Glomerular visceral epithelial cell (primary cell): ENCODE data around the gene VPS13C.
A peak's percentile ranks its signal among the peaks of the same experiment; 100 is the strongest.

Experiments used
- DNase-seq: peaks from one replicate; pipeline ENCODE4 v3.0.0-alpha.2; 2016; ENCODE audit errors: extremely low spot score

The VPS13C gene

DNA sequence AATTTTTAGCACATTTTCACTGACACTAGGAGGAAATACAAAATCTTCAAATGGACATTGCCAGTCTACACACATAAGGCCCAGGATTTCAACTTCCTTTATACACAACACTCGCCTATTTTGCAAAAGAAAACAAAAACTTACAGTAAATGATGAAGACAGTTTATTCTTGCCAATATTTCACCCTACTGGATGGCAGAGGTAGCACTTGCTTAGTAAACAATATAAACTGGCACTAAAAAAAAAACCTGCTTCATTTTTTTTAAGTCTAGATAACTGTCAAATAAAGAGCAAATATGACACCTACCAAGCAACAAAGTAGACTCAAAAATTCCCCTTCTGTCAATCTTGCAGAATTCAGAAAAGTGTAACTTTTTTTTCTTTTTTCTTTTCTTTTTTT lies 204.0 kb downstream of the VPS13C start:
- DNase-seq: no peak

DNA sequence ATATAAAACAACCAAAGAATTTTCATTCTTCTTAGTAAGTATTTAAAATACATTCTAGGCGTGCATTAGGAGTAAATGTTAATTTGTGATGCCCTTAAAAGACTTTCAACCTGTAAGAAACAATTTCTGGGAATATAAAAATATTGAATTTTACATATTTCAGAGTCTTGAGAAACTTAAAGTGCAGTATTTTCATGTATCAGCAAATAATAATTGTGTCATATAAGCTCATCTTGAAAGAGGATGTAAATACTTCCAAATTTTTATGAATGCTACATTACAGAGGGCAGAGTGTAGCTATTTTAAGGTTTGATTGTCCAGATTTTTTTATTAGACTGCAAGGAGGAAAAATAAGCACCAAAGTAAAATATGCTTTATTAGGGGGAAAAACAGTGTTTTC lies 207.1 kb downstream of the VPS13C start:
- DNase-seq: no peak

DNA sequence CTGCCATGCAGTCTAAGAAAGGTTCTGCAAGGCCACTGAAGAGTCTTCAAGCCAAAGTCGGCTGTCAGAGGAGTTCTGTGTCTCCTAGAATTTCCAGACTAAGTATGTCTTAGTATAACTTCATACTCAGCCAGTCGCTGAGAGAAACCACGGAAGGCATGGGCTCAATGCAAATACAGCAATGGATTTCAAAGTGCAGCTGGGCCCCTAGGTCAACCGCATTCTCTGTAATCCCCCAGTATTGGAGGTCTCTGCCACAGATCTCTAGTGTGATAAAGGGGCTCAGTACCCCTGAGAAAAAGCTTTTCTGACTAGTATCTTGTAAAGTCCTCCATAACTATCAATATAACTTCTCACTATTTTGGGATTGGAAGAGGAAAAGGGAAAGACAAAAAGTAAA lies 208.3 kb downstream of the VPS13C start:
- DNase-seq: no peak

DNA sequence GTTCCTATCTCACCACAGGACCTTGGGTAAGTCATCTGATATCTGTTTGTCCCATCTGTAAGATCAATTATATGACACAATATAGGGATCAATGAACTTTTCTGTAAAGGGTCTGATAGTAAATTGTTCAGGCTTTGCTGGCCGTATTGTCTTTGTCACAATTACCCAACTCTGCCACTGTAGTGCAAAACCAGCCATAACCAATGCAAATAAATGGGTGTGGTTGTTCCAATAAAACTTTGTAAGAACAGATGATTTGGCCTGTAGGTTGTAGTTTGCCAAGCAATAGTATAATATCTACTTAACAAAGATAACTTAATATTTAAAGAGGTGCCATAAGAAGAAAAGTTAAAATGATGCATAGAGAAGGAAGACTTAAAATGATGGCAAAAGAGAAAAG lies 210.8 kb downstream of the VPS13C start:
- DNase-seq: no peak

DNA sequence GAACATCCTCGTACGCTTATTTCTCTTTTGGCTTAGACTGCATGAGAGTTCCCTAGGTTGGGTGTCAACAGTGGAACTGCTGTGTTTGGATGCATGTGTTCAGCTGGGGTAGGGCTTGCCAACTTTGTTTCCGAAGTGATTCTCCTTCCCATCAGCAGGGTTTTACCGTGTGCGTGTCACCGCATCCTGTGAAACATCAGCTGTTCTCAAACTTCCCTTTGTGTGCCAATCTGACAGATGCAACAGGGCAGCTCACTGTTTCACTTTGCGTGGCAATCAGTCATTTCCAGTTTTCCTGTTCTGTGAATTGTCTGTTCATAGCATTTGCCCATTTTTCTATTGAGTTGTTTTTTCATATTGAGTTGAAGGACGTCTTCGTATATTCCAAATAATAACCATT lies 218.8 kb downstream of the VPS13C start:
- DNase-seq: no peak

DNA sequence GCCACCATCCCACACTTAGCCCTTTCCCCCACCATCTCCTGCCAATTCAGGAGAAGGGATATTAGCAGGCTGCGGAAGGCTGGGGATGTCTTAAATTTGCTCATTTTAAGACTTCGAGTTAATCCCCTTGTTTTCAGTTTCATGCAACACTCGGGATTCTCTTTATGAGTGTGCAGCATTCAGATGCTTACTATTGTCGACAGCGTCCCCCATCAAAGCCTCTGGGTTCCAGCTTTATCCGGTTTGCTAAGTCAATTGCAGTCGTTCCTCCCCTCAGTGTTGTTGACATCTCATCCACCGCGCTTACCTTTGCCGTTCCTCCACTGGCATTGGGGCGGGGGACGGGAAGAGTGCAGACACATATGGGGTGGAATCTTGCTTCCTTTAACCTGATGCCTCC lies 220.2 kb downstream of the VPS13C start:
- DNase-seq: no peak

DNA sequence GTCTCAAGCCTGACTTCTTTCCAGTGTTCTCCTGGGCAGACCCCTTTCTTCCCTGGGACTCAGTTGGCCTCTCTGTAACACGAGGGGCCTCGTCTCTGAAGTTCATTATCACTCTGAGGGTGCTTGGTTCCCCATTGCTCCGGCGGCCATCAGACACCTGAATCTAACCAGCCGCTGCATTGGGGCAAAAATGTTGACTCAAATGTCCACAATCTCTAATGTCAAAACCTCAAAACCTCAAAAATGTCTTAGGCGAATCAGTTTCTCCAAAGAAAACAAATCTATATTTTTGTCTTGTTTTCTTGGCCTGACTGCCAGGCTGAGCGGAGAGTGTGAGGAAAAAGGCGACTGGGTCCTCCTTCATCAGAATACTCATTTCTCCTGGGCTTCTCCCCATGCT lies 220.7 kb downstream of the VPS13C start:
- DNase-seq: no peak

DNA sequence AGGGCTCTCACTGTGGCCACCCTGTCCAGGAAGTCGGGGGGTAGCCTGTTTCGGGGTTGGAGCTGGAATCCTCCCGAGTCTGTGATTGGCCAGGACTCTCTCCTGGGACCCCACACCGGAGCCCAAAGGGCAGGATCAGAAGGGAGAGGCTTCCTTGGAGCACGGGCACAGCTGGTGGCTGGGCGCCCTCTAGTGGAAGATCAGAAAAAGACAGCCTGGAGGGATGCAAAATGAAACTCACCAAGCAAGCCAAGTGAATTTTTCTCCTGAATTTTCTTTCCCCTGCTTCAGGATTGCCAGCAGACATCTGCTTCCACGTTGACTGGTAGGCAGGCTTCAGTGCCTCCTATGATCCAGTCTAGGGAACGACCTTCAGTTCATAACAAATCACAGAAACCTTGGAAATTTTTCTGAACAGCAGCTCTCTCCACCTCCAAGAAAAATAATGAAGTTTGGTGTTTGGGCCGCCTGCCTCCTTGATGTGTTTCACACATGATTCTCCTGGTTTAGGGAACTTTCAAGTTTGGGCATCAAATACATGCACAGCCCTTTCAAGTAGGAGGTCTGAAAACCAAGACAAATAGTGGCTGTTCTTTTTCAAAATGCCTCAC lies 224.6 kb downstream of the VPS13C start:
- peak; percentile 60 for DNase-seq

DNA sequence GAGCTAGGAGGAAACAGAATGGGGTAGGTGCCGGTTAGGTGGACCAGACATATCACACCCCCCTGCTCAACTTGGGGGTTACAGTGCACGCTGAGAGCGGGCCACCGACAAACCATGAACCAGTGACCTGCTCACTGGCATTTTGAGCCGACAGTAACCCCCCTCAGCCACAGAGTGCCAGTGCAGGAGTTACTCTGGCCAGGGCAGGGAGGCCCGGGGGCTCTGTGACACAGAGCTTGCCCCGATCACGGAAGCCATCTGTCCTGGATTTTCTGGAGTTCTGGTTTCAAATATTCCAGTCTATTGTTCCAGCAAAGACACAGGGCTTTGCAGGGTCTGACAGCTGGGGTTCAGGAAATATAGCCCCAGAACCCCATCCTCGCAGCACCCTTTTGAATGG lies 225.2 kb downstream of the VPS13C start:
- DNase-seq: no peak

DNA sequence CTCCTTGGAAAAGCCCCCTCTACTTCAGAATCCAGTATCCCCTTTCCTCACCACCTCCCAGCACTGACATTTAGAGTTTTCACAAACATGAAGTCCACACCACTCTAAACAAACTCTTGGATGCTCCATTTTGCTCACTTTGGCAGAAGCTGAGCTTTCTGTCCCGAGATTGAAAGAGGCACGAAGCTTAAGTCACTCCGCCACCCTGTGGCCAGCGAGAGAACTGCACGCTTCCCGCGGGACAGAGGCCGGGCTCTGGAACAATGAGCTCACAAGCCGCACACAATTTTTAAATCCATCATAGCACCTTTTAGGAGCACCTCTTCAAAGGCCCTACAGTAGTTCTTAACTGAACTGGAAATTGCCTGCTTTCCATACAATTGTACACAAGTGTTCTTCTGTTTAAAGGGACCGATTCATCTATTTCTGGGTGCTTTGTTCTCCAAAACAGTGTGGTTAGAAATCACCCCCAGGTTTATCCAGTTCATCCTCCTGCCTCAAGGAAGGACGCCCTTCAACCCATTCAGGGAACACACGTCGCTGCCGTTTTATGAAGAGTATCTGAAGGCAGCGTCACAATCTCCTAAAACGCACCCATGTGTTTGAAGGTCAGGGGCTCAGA lies 226.1 kb downstream of the VPS13C start:
- DNase-seq: peak; percentile 74

DNA sequence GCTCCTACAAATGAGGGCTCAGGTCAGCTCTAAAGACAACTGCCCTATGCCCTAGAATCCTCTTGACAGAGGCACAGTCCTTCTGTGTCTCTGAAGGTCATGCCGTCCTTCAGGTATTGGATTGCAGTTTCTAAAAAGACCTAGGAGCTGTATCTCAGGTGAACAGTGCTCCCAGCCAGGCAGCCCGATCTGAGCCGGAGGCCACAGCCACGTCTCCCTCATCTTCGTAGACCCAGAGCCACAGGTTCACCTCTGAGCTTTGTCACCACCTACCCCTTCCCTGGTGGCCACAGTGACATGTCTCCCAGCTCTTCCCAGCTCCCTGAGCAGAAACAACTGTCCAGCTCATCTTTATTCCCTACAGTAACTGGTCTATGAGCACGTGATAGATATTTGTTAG lies 228.0 kb downstream of the VPS13C start:
- no peak for DNase-seq

DNA sequence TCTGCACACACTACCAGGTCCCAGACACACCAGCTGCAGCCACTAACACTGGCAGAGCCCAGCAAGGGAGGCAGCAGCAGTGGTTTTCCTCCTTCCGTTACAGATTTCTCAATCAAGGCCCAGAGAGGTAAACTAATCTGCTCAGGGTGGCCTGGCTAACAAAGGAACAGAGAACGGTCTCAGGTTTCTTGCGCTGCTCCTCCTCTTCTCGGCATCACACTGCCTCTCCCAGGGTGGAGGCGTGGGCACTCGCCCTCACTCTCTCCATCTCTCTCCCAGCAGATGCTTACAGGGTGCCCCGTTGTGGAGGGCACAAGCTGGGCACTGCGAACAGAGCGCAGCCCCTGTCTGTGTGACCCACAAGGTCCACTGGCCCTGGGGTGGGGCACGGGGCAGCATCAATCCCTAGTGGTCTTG lies 228.7 kb downstream of the VPS13C start:
- DNase-seq: no peak

DNA sequence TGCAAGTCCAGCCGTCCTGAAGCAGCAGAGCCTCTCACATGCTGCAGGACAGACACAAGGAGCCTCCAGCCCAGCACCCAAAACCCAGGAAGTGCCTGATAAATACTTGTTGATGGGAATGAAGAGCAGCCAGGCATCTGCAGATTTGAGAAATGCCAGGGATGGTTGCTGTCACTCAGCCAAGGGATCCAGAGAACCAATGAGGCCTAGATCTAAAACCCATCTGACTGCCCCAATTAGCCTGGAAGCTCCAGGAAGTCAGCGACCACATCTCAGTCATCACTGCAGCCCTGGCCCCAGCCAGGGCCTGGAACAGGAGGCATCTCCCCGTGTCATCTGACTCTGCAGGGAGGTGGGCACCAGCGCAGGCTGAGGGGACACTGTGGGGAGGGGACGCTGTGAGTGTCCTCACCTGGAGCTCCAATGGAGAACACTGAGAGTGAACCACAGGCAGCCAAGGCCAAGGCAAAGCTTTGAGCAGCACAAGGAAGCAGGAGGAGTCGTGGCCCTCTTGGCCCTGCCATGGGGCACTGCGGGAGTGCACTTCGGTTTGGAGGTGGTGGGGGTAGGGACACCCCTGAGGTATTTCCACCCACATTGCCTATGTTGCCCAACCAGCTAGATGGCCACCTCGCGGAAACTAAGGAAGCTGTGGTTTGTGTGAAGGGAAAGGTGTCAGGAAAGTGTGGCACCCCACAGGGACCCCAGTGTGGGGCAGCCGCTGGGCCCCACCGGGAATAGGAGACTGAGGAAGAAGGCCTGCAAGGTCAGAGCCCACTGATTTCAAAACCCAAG lies 229.5 kb downstream of the VPS13C start:
- no peak for DNase-seq

DNA sequence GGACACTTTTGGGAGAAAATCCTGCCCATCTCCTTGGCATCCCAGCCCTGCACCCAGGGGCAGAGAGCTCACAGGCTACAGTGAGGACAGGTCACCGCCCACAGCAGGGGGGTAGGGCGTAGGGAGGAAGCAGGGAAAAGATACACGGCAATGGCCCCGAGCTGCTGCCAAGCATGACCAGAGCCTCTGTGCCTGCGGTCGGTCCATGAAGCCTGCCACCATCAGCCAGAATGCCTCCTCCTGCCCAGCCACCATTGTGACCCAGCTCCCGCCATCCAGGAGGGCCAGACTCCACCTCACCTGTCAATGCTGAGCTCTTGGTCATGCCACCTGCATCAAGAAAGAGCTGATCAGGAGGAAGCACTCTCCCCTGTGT lies 230.7 kb downstream of the VPS13C start:
- no peak for DNase-seq

DNA sequence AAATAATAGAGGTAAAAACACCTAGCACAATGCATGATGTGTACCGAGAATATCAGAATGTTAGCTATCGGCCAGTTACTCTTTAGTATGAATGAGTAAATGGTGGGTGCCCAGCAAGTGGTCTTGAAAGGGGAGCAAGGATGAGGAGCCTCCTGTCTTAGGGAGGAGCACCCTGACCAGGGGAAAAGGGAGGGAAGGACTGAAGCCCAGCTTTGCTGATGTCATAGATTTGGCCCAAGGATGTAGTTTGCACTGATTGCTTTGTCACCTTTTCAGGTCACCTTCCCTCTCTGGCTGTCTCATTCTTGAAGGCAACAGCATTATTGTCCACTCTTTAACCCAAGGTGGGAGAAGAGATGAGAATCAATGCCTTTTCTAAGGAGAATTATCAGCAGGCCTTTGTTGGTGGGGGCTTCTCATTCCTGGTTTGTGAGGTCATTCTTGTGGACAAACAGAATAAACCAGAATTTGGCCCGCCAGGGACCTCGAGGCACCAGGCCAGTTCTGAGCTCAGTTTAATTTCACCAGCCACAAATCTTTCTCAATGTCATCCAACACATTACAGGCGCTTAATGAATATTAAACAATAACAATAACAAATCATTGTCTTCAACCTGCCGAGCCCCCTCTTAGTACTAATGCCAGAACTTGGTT lies 231.3 kb downstream of the VPS13C start:
- DNase-seq: no peak

DNA sequence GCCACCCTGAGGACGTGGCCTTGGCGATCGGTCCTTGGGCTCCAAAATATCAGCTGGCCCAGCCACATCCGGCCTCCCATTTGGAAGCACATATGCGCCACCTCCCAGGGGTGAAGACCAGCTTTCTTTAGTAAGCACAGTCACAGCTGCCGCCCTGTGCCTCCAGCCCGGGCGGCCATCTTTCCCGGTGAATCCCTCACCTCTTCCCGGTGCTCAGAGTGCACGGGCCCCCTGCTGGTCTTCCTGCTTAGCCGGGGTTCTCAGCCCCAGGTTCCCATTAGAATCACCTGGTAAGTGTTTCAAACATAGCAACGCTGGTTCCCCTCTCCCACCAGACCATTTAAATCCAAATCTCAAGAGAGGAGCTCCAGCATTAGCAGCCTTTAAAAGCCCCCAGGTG lies 232.2 kb downstream of the VPS13C start:
- DNase-seq: no peak

DNA sequence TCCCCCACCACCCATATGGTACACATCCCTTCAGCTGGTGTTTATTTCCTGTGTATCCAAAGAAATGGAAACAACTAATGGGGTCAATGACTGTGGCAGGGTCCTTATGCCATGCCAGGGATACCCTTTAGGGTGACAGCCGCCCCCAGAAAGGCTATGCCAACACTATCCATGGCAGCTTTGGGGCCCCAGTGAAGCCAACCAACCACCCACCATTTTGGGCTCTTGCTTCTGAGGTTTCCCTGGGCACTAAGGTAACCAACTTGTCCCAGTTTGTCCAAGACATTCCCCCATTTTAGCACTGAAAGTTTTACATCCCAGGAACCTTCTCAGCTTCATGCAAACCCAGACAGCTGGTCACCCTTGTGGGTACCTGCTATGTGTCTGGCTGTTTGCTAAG lies 233.1 kb downstream of the VPS13C start:
- no peak for DNase-seq

DNA sequence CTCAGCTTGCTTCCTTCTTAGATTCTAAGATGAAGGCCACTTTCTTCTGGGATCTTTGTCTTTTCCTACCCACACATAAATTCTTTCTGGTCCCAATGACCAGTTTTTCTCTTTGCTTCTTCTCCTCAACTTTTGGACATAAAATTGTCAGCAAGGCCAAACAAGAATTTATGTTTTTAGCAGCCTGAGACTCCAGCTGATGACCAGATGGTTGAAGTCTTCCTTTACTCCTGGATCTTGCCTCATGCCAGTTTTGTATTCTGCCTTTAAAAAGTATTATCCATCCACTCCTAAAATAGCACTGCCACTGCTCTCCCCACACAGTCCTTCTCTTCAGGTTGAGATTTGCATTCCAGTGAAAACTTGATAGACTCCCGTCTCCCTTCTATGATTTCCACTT lies 236.0 kb downstream of the VPS13C start:
- no peak for DNase-seq

DNA sequence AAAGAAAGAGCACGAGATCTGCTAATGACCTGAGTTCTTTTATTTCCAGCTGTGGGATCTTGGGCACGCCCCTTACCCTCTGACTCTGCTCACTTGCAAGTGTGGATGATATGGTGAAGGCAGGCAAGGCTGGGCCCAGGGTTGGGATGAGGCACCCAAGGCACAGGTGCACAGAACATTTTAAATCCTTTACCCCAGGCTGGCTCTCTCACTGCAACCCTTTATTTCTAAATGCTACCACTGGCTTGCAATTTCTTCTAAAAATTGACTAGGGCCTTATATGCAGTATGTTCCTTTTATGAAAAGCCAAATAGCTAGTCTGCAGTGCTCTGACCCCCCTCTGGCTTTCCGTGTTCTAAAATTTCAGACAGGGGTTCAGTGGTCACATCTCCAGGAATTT lies 237.7 kb downstream of the VPS13C start:
- DNase-seq: no peak

DNA sequence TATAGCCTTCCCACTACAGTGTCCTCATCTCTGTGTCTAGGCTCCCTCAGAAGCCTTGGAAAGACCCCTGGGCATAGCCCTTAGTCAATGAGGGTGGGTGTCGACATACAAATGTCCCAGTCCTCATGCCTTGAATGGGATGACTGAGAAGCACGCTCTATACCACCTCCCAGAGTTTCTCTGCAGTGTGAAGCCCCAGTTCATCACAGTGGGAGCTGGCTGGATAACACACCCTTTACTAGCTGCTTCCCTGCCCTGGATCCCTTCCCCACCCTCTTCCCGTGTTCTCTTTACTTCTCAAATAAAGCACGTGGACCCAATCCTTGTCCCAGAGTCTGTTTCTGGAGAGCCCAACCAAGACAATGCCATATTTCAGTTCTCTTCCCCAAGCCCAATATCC lies 239.3 kb downstream of the VPS13C start:
- no peak for DNase-seq

DNA sequence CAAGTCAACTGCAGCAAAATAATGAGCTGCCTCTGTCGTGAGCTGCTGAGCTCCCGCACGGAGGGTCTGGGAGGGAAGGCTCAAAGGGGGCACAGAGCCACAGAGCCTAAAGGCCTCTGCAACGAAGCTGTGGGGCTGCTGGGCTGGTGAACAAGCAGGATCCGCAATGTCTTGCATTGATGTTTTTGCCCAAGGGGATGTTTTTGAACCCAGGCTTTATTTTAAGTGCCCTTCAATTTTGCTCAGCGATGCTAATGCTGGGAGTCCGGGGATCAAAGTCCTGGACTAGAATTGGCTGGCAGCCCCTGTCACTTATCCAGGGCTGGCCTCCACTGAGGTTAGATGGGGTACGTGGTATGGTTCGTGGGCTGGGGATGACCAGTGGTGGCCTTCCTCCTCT lies 240.0 kb downstream of the VPS13C start:
- DNase-seq: no peak

DNA sequence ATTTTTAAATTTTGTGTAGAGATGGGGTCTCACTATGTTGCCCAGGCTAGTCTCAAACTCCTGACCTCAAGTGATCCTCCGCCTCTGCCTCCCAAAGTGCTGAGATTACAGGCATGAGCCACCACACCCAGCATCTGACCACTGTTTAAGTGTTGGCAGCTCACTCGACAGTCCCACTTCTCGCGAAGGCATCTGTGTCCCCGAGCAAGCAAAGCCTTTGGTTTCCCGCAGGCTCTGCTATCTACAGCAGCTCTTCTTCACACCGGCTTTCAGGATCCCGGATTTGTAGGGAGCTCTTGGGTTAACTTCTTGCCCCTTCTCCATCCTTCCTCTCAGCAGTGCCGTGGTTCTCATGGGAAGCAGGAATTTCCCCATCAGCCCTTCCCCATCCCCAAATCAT lies 240.9 kb downstream of the VPS13C start:
- no peak for DNase-seq

DNA sequence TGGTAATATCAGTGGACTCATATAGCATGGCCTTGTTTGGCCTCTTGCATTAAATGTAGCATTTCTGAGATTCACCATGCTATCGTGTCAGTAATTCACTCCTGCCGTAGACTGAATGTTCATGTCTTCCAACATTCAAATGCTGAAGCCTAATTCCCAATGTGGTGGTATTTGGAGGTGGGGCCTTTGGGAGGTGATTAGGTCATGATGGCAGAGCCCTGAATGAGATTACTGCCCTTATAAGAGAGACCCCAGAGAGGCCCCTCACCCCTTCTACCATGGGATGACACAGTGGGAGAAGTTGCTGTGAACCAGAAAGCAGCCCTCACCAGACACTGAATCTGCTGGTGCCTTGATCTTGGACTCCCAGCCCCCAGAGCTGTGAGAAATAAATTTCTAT lies 241.4 kb downstream of the VPS13C start:
- DNase-seq: no peak
